Osteocyte (in vitro differentiated cells): ENCODE results near the gene USP33. TPM values are rescaled to one million over a fixed set of nuclear protein-coding genes. Genes with fewer than 3 reads are reported as not detected.

Experiments
- DNase-seq: peaks from one replicate; pipeline ENCODE4 v3.0.0; 2021; ENCODE audit warnings: mixed read lengths; ENCODE audit not compliant: unreplicated experiment; ENCODE audit errors: extremely low spot score
- H3K27ac Mint-ChIP-seq: one replicate; pipeline ENCODE4 v1.8.0; 2021; ENCODE audit warnings: mild to moderate bottlenecking, mixed read lengths; ENCODE audit not compliant: unreplicated experiment
- H3K27me3 Mint-ChIP-seq: one replicate; pipeline ENCODE4 v1.8.0; 2021; ENCODE audit warnings: mixed read lengths; ENCODE audit not compliant: unreplicated experiment
- H3K36me3 Mint-ChIP-seq: one replicate; pipeline ENCODE4 v1.8.0; 2021; ENCODE audit warnings: mixed read lengths; ENCODE audit not compliant: unreplicated experiment
- H3K4me1 Mint-ChIP-seq: one replicate; pipeline ENCODE4 v1.8.0; 2021; ENCODE audit warnings: mixed read lengths; ENCODE audit not compliant: unreplicated experiment
- H3K4me3 Mint-ChIP-seq: one replicate; pipeline ENCODE4 v1.8.0; 2021; ENCODE audit warnings: mild to moderate bottlenecking, moderate library complexity, mixed read lengths; ENCODE audit not compliant: unreplicated experiment
- H3K9me3 Mint-ChIP-seq: one replicate; pipeline ENCODE4 v1.8.0; 2021; ENCODE audit warnings: mixed read lengths; ENCODE audit not compliant: unreplicated experiment
- total RNA-seq: library from RNA; stranded (reverse); gene quantifications from 2 replicates; pipeline ENCODE4 v1.2.1, GENCODE V29; 2021
- TF ChIP-seq, protein P1 (sequence below): fragments of 200-600 bp; sonication (generic); IDR thresholded peaks from 2 replicates; pipeline ENCODE4 v1.5.0; 2021; ENCODE audit warnings: antibody characterized with exemption, mild to moderate bottlenecking, moderate library complexity

Gene USP33
- total RNA-seq, 1 donor from 2014 or later, result 74.7 TPM

GRCh38 chr1:77741316-77741715 is 18.3 kb downstream of the USP33 start:
- TF ChIP-seq, protein P1, sequence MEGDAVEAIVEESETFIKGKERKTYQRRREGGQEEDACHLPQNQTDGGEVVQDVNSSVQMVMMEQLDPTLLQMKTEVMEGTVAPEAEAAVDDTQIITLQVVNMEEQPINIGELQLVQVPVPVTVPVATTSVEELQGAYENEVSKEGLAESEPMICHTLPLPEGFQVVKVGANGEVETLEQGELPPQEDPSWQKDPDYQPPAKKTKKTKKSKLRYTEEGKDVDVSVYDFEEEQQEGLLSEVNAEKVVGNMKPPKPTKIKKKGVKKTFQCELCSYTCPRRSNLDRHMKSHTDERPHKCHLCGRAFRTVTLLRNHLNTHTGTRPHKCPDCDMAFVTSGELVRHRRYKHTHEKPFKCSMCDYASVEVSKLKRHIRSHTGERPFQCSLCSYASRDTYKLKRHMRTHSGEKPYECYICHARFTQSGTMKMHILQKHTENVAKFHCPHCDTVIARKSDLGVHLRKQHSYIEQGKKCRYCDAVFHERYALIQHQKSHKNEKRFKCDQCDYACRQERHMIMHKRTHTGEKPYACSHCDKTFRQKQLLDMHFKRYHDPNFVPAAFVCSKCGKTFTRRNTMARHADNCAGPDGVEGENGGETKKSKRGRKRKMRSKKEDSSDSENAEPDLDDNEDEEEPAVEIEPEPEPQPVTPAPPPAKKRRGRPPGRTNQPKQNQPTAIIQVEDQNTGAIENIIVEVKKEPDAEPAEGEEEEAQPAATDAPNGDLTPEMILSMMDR, result no peak
- Mint-ChIP-seq H3K27me3 (no peaks in the 10 kb centered on the region), H3K36me3 (peaks cover 35% of the 10 kb centered on the region)

GRCh38 chr1:77739235-77739634 is 20.4 kb downstream of the USP33 start:
- no peak overlapping the region for H3K4me3 Mint-ChIP-seq
- H3K36me3 Mint-ChIP-seq, result peaks cover 38% of the 10 kb centered on the region
- TF ChIP-seq, protein P1, result no peak
- H3K27ac Mint-ChIP-seq, result no peak overlapping the region
- peaks cover 7% of the 10 kb centered on the region for H3K4me1 Mint-ChIP-seq
- H3K9me3 Mint-ChIP-seq, result no peaks in the 10 kb centered on the region
- no peak for DNase-seq
- no peaks in the 10 kb centered on the region for H3K27me3 Mint-ChIP-seq

More at GRCh38 chr1:77741316-77741715, 18.3 kb downstream of the USP33 start:
- H3K4me1 Mint-ChIP-seq, result peaks cover 9% of the 10 kb centered on the region
- no peaks in the 10 kb centered on the region for H3K9me3 Mint-ChIP-seq
- DNase-seq, result no peak
- no peak overlapping the region for H3K4me3 Mint-ChIP-seq
- no peak overlapping the region for H3K27ac Mint-ChIP-seq

DNA sequence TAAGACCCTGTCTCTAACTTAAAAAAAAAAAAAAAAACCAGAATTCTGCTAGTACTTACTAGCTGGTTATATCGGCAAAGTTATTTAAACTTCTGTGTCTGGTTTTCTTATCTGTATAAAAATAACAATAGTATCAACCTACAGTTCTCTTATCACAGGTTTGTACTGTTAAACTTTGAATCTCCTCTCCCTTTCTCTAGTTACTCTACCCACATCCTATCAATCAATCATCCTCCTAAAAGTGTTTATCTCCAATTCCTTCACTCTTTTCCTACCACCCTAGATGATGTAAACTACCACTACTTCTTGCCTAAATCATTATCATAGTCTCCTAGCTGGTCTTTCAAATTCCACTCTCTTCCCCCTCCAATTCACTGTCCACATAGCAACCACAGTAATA is 27.6 kb downstream of the USP33 start:
- Mint-ChIP-seq H3K36me3 (peaks cover 47% of the 10 kb centered on the region), H3K27me3 (no peaks in the 10 kb centered on the region), H3K4me1 (no peaks in the 10 kb centered on the region), H3K9me3 (no peaks in the 10 kb centered on the region), H3K4me3 (no peak overlapping the region), H3K27ac (no peak overlapping the region)
- TF ChIP-seq, protein P1, result no peak
- no peak for DNase-seq

DNA sequence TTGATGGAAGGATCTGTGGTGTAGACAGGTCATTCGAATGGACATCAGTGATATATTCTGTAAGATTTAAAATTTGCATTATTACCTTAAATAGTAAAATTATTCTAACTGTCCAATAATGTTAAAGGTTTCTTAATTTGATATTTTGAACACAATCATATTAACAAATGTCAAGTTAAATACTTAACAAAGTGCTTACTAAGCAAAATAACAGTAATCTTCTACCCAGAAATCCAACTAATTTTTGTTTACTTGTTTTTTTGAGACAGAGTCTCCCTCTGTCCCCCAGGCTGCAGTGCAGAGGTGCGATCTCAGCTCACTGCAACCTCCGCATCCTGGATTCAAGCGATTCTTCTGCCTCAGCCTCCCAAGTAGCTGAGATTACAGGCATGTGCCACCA is 33.9 kb downstream of the USP33 start:
- no peak for DNase-seq
- TF ChIP-seq, protein P1, result no peak
- H3K27ac Mint-ChIP-seq, result no peak overlapping the region
- H3K36me3 Mint-ChIP-seq, result peaks cover 72% of the 10 kb centered on the region
- H3K4me3 Mint-ChIP-seq, result no peak overlapping the region
- H3K27me3 Mint-ChIP-seq, result no peaks in the 10 kb centered on the region
- H3K9me3 Mint-ChIP-seq, result no peaks in the 10 kb centered on the region
- no peaks in the 10 kb centered on the region for H3K4me1 Mint-ChIP-seq

DNA sequence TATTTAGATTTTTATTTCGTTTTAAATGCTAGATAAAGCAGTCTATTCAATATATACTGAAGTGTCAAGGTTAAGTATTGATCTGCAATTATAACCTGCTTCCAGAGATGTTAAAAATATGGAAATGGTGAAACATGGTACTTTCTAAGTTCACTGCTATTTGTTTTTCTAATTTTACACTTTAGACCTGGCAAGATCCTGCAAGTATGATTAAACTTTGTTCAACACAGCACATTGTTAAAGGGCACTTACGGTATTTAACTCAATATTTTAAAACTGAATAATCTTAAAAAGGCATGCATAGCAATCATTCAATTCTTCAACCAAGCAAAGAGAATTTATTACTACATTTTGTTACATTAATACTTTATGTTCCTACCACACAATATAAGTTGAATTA is 41.5 kb downstream of the USP33 start:
- H3K9me3 Mint-ChIP-seq, result no peaks in the 10 kb centered on the region
- TF ChIP-seq, protein P1, result no peak
- no peaks in the 10 kb centered on the region for H3K27me3 Mint-ChIP-seq
- no peaks in the 10 kb centered on the region for H3K4me1 Mint-ChIP-seq
- no peak overlapping the region for H3K27ac Mint-ChIP-seq
- no peak overlapping the region for H3K4me3 Mint-ChIP-seq
- DNase-seq, result no peak
- H3K36me3 Mint-ChIP-seq, result peaks cover 60% of the 10 kb centered on the region
